Neural cell (in vitro differentiated cells): ENCODE results near the gene LHX4. TPM values are rescaled to one million over a fixed set of nuclear protein-coding genes. Genes with fewer than 3 reads are reported as not detected.
A peak's percentile ranks its signal among the peaks of the same experiment; 100 is the strongest.

Source experiments
- H2AFZ ChIP-seq: fragments of 200-600, 300-800 bp; sonication (generic), shearing (Covaris generic); 2 replicates; pipeline ENCODE4 v1.6.0; 2014; ENCODE audit warnings: low read depth, mild to moderate bottlenecking, antibody characterized with exemption, low read length, moderate library complexity
- H3F3A ChIP-seq: fragments of 200-600 bp; shearing (Covaris generic); 2 replicates; pipeline ENCODE4 v1.6.1; 2016; ENCODE audit warnings: mild to moderate bottlenecking, moderate library complexity, mixed read lengths, antibody characterized with exemption, low read length; ENCODE audit not compliant: insufficient read depth, poor library complexity, severe bottlenecking
- H3K27ac ChIP-seq: fragments of 200-600, 300-800 bp; sonication (generic), shearing (Covaris generic); 2 replicates; pipeline ENCODE4 v1.5.1; 2014; ENCODE audit warnings: mild to moderate bottlenecking, low read length, moderate library complexity
- H3K27me3 ChIP-seq: fragments of 300-800, 200-600 bp; sonication (generic), shearing (Covaris generic); 2 replicates; pipeline ENCODE4 v1.6.0; 2014; ENCODE audit warnings: mild to moderate bottlenecking, low read depth, low read length, moderate library complexity; ENCODE audit not compliant: insufficient read depth
- H3K36me3 ChIP-seq: fragments of 300-800, 200-600 bp; sonication (generic), shearing (Covaris generic); 2 replicates; pipeline ENCODE4 v1.5.1; 2014; ENCODE audit warnings: mild to moderate bottlenecking, antibody characterized with exemption, low read length, moderate library complexity; ENCODE audit not compliant: insufficient read depth
- H3K4me2 ChIP-seq: fragments of 300-800, 200-600 bp; sonication (generic), shearing (Covaris generic); 2 replicates; pipeline ENCODE4 v1.6.0; 2014; ENCODE audit warnings: mild to moderate bottlenecking, low read length
- H3K4me3 ChIP-seq: fragments of 300-800, 200-600 bp; sonication (generic), shearing (Covaris generic); 2 replicates; pipeline ENCODE4 v1.5.1; 2014; ENCODE audit warnings: mild to moderate bottlenecking, low read length, moderate library complexity
- H3K79me2 ChIP-seq: fragments of 200-600 bp; shearing (Covaris generic); replicated peaks from 2 replicates; pipeline ENCODE4 v1.6.0; 2014; ENCODE audit warnings: mild to moderate bottlenecking, low read length, moderate library complexity; ENCODE audit not compliant: insufficient read depth
- H3K9ac ChIP-seq: fragments of 300-800, 200-600 bp; sonication (generic), shearing (Covaris generic); 2 replicates; pipeline ENCODE4 v1.6.1; 2016; ENCODE audit warnings: mild to moderate bottlenecking, low read length, mixed read lengths
- H3K9me2 ChIP-seq: fragments of 200-600 bp; shearing (Covaris generic); 2 replicates; pipeline ENCODE4 v1.6.1; 2016; ENCODE audit warnings: mild to moderate bottlenecking, low read length, mixed read lengths; ENCODE audit not compliant: insufficient read depth
- H3K9me3 ChIP-seq: fragments of 200-600, 300-800 bp; sonication (generic), shearing (Covaris generic); 2 replicates; pipeline ENCODE4 v1.6.1; 2016; ENCODE audit warnings: mild to moderate bottlenecking, mixed run types, low read length, moderate library complexity, mixed read lengths
- H4K20me1 ChIP-seq: fragments of 200-600 bp; shearing (Covaris generic); 2 replicates; pipeline ENCODE4 v1.6.1; 2016; ENCODE audit warnings: mild to moderate bottlenecking, mixed run types; ENCODE audit not compliant: insufficient read depth
- EP300 ChIP-seq: fragments of 450-650 bp; conservative IDR thresholded peaks from 2 replicates; pipeline ENCODE4 v1.6.1; 2014; ENCODE audit warnings: antibody characterized with exemption, mild to moderate bottlenecking, moderate library complexity; ENCODE audit not compliant: poor library complexity, severe bottlenecking
- EZH2 ChIP-seq: fragments of 200-600, 300-800 bp; shearing (Covaris generic), sonication (generic); IDR thresholded peaks from 2 replicates; pipeline ENCODE4 v1.6.1; 2014; ENCODE audit warnings: antibody characterized with exemption, low read length, borderline replicate concordance, mild to moderate bottlenecking; ENCODE audit not compliant: insufficient read depth, poor library complexity, severe bottlenecking
- MXI1 ChIP-seq: fragments of 450-650 bp; conservative IDR thresholded peaks from 2 replicates; pipeline ENCODE4 v1.6.1; 2014; ENCODE audit warnings: antibody characterized with exemption, mild to moderate bottlenecking; ENCODE audit not compliant: poor library complexity, severe bottlenecking
- POLR2AphosphoS5 ChIP-seq: IDR thresholded peaks from 2 replicates; pipeline ENCODE4 v1.6.1; 2012
- RAD21 ChIP-seq: fragments of 450-650 bp; conservative IDR thresholded peaks from 2 replicates; pipeline ENCODE4 v1.6.1; 2014; ENCODE audit warnings: antibody characterized with exemption, mild to moderate bottlenecking, moderate library complexity
- SMC3 ChIP-seq: fragments of 450-650 bp; conservative IDR thresholded peaks from 2 replicates; pipeline ENCODE4 v1.6.1; 2014; ENCODE audit warnings: antibody characterized with exemption, mild to moderate bottlenecking, moderate library complexity; ENCODE audit not compliant: poor library complexity
- TAF1 ChIP-seq: IDR thresholded peaks from 2 replicates; pipeline ENCODE4 v1.6.1; 2012; ENCODE audit warnings: low read depth
- polyA plus RNA-seq: library from polyadenylated mRNA; depleted of rRNA; stranded (reverse); fragments of >200 nt; gene quantifications from 2 replicates; pipeline ENCODE4 v1.2.3, GENCODE V29; 2014
- TF ChIP-seq, protein P1 (sequence below): IDR thresholded peaks from 2 replicates; pipeline ENCODE4 v1.6.1; 2012; ENCODE audit warnings: borderline replicate concordance
- TF ChIP-seq, protein P2 (sequence below): fragments of 450-650 bp; IDR thresholded peaks from 2 replicates; pipeline ENCODE4 v1.5.1; 2014; ENCODE audit warnings: antibody characterized with exemption, mild to moderate bottlenecking, moderate library complexity; ENCODE audit not compliant: poor library complexity, severe bottlenecking

Gene LHX4
- polyA plus RNA-seq, 1 donor from 2014 or later: not detected

DNA sequence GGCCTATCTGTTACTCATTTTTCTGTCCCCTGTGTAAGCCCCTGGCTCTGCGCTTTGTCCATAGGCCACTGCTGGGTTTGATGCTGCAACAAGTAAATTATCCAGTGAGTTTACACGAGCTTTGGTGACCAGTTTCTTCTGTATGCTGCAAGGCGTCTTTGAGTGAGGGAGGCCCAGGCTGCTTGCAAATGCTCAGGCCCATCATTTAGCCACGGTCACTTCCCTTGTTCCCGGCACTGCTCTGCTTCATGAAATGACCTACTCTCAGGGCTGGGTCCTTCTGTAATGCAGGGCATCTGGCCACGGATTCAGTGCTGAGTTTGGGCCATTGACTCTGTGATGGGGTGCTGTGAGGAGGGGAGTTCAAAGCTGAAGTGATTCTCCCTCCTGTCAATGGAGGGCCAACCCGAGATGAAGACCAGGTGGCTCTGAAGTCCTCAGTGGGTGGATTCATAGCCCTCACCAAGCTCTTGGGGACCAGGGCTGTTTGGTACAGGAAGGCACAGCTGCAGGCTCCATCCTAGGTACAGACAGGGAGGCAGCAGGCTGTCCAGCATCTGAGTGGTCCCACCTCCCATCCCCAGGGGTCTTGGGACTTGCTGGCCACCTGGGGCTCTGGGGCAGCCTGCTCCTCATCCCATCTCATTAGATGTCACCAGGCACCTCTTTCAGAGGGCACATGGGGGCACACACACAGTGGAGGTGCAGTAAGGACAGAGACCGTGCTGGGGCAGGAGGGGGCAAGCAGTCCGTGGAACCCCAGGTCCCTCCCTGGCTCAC, 21.7 kb downstream of the LHX4 start:
- Histone ChIP-seq H4K20me1 (no peaks in the 10 kb centered on the region), H3K79me2 (no peaks in the 10 kb centered on the region), H3K36me3 (no peaks in the 10 kb centered on the region), H3K9me3 (no peaks in the 10 kb centered on the region), H3K27ac (no peak overlapping the region), H3K27me3 (no peaks in the 10 kb centered on the region), H3K4me3 (no peak overlapping the region), H3K9me2 (no peaks in the 10 kb centered on the region), H2AFZ (no peak overlapping the region), H3K9ac (no peak overlapping the region), H3F3A (no peaks in the 10 kb centered on the region), H3K4me2 (no peak overlapping the region)
- no peak for TF ChIP-seq MXI1
- TF ChIP-seq TAF1: no peak
- no peak for TF ChIP-seq POLR2AphosphoS5
- no peak for TF ChIP-seq EP300
- TF ChIP-seq EZH2: no peak
- TF ChIP-seq, protein P1, sequence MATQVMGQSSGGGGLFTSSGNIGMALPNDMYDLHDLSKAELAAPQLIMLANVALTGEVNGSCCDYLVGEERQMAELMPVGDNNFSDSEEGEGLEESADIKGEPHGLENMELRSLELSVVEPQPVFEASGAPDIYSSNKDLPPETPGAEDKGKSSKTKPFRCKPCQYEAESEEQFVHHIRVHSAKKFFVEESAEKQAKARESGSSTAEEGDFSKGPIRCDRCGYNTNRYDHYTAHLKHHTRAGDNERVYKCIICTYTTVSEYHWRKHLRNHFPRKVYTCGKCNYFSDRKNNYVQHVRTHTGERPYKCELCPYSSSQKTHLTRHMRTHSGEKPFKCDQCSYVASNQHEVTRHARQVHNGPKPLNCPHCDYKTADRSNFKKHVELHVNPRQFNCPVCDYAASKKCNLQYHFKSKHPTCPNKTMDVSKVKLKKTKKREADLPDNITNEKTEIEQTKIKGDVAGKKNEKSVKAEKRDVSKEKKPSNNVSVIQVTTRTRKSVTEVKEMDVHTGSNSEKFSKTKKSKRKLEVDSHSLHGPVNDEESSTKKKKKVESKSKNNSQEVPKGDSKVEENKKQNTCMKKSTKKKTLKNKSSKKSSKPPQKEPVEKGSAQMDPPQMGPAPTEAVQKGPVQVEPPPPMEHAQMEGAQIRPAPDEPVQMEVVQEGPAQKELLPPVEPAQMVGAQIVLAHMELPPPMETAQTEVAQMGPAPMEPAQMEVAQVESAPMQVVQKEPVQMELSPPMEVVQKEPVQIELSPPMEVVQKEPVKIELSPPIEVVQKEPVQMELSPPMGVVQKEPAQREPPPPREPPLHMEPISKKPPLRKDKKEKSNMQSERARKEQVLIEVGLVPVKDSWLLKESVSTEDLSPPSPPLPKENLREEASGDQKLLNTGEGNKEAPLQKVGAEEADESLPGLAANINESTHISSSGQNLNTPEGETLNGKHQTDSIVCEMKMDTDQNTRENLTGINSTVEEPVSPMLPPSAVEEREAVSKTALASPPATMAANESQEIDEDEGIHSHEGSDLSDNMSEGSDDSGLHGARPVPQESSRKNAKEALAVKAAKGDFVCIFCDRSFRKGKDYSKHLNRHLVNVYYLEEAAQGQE: no peak
- TF ChIP-seq, protein P2, sequence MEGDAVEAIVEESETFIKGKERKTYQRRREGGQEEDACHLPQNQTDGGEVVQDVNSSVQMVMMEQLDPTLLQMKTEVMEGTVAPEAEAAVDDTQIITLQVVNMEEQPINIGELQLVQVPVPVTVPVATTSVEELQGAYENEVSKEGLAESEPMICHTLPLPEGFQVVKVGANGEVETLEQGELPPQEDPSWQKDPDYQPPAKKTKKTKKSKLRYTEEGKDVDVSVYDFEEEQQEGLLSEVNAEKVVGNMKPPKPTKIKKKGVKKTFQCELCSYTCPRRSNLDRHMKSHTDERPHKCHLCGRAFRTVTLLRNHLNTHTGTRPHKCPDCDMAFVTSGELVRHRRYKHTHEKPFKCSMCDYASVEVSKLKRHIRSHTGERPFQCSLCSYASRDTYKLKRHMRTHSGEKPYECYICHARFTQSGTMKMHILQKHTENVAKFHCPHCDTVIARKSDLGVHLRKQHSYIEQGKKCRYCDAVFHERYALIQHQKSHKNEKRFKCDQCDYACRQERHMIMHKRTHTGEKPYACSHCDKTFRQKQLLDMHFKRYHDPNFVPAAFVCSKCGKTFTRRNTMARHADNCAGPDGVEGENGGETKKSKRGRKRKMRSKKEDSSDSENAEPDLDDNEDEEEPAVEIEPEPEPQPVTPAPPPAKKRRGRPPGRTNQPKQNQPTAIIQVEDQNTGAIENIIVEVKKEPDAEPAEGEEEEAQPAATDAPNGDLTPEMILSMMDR: no peak
- no peak for TF ChIP-seq RAD21
- no peak for TF ChIP-seq SMC3

DNA sequence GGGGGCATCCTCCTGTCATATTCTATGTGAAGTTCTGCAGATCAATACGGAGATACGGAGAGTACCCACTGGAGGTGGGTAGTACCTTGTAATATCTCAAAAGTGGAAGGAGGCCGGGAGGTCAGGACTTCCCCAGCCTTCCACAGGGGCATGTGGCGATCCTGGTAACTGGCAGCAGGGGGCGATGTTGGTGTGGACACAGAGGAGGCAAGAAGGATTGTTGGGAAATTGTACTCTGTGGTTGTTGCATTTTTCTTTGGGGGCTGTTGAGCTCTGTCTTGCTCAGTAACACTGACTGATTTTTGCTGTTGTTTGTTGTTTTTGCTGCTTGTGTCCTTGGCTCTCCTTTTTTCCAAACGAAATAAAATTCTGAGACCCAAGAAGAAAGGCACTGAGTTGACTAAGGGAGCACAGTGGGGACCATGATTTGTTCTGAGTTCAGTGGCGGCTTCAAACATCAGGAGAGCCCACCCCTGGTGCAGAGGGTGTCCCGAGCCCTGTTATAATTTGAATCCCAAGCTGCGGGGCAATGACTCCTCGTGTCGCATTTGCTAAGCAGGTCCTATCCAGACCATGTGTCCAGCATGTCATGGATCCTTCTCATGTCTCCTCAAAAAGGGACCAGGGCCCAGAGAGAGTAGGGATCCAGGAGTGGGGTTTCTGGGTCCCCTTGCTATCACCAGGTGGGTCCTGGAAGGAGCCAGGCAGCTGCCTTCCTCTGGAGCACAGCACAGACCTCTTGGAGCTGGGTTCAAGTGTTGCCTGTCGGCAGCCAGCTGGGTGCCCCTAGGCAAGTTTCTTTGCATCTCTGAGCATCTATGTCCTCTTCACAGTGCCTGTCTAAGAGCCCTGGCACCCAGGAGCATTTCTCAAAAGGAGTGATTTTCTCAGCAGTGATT, 22.8 kb downstream of the LHX4 start:
- no peaks in the 10 kb centered on the region for H3K79me2 ChIP-seq
- no peak overlapping the region for H2AFZ ChIP-seq
- no peak for TF ChIP-seq POLR2AphosphoS5
- peak; percentile 28 for TF ChIP-seq SMC3
- TF ChIP-seq EZH2: no peak
- TF ChIP-seq MXI1: no peak
- TF ChIP-seq, protein P2: peak; percentile 44
- TF ChIP-seq RAD21: peak; percentile 32
- TF ChIP-seq TAF1: no peak

More for the DNA sequence above, 22.8 kb downstream of the LHX4 start:
- Histone ChIP-seq H3K4me2 (no peak overlapping the region), H3K36me3 (no peaks in the 10 kb centered on the region), H4K20me1 (no peaks in the 10 kb centered on the region), H3K9ac (no peak overlapping the region), H3K9me2 (no peaks in the 10 kb centered on the region), H3K27me3 (no peaks in the 10 kb centered on the region), H3K27ac (no peak overlapping the region), H3F3A (no peaks in the 10 kb centered on the region), H3K4me3 (no peak overlapping the region), H3K9me3 (no peaks in the 10 kb centered on the region)
